Hepatocyte (in vitro differentiated cells): ENCODE measurements around the gene SPATA31E1. TPM values are rescaled to one million over a fixed set of nuclear protein-coding genes. Genes with fewer than 3 reads are reported as not detected.

Source experiments
- DNase-seq: peaks from one replicate; pipeline ENCODE4 v3.0.0-alpha.2; 2016; ENCODE audit warnings: low spot score
- H2AFZ ChIP-seq: fragments of 200-600 bp; sonication (generic); 2 replicates; pipeline ENCODE4 v1.6.0; 2016; ENCODE audit warnings: antibody characterized with exemption, mild to moderate bottlenecking
- H3K27ac ChIP-seq: fragments of 200-600 bp; sonication (generic); 2 replicates; pipeline ENCODE4 v1.5.1; 2016; ENCODE audit warnings: mild to moderate bottlenecking
- H3K27me3 ChIP-seq: fragments of 200-600 bp; sonication (generic); 2 replicates; pipeline ENCODE4 v1.6.1; 2016
- H3K36me3 ChIP-seq: fragments of 200-600 bp; sonication (generic); replicated peaks from 2 replicates; pipeline ENCODE4 v1.5.1; 2016; ENCODE audit warnings: low read depth; ENCODE audit not compliant: insufficient read depth
- H3K4me1 ChIP-seq: fragments of 200-600 bp; sonication (generic); 2 replicates; pipeline ENCODE4 v1.5.1; 2016; ENCODE audit warnings: mild to moderate bottlenecking, moderate library complexity; ENCODE audit not compliant: insufficient read depth
- H3K4me2 ChIP-seq: fragments of 200-600 bp; sonication (generic); 2 replicates; pipeline ENCODE4 v1.6.0; 2016
- H3K4me3 ChIP-seq: fragments of 200-600 bp; sonication (generic); 2 replicates; pipeline ENCODE4 v1.5.1; 2016; ENCODE audit warnings: mild to moderate bottlenecking
- H3K79me2 ChIP-seq: fragments of 200-600 bp; sonication (generic); 2 replicates; pipeline ENCODE4 v1.6.0; 2017; ENCODE audit warnings: mild to moderate bottlenecking
- H3K9me2 ChIP-seq: fragments of 200-600 bp; sonication (generic); replicated peaks from 2 replicates; pipeline ENCODE4 v1.6.0; 2017; ENCODE audit warnings: mild to moderate bottlenecking; ENCODE audit not compliant: insufficient read depth
- H3K9me3 ChIP-seq: fragments of 200-600 bp; sonication (generic); 2 replicates; pipeline ENCODE4 v1.5.1; 2016; ENCODE audit warnings: low read depth, mild to moderate bottlenecking
- H4K20me1 ChIP-seq: fragments of 200-600 bp; sonication (generic); 2 replicates; pipeline ENCODE4 v1.6.0; 2016; ENCODE audit warnings: mild to moderate bottlenecking; ENCODE audit not compliant: insufficient read depth, poor library complexity, severe bottlenecking
- CTCF ChIP-seq: fragments of 200-600 bp; sonication (generic); IDR thresholded peaks from 2 replicates; pipeline ENCODE4 v1.5.1; 2016; ENCODE audit warnings: antibody characterized with exemption, mild to moderate bottlenecking; ENCODE audit not compliant: poor library complexity
- EZH2 ChIP-seq: fragments of 200-600 bp; sonication (generic); IDR thresholded peaks from 2 replicates; pipeline ENCODE4 v1.6.1; 2016; ENCODE audit warnings: antibody characterized with exemption, mild to moderate bottlenecking, borderline replicate concordance
- EZH2phosphoT487 ChIP-seq: fragments of 200-600 bp; sonication (generic); IDR thresholded peaks from one replicate; pipeline ENCODE4 v1.6.1; 2018; ENCODE audit warnings: antibody characterized with exemption, mild to moderate bottlenecking, low read depth, moderate library complexity; ENCODE audit not compliant: unreplicated experiment, severe bottlenecking
- WGBS: methylation state at CpG from one replicate; pipeline ENCODE4 v1.1.6; 2016; ENCODE audit warnings: low lambda C conversion rate; ENCODE audit errors: missing lambda C conversion rate; 5-methylcytosine and 5-hydroxymethylcytosine counted together
- polyA plus RNA-seq: library from polyadenylated mRNA; unstranded; fragments of >200 nt; fragmentation: Nextera tagmentation; extraction: Ambion mirVana; gene quantifications from 2 replicates; pipeline ENCODE4 v1.2.1, GENCODE V29; 2016
- total RNA-seq: library from RNA; depleted of rRNA; stranded (reverse); fragments of >200 nt; gene quantifications from 2 replicates; pipeline ENCODE4 v1.2.3, GENCODE V29; 2014

The SPATA31E1 gene
- total and polyA plus RNA-seq, 2 experiments from 2014 or later: not detected

- Histone ChIP-seq H3K4me2 (no peak overlapping the region), H3K4me1 (no peaks in the 10 kb centered on the region), H3K27me3 (no peaks in the 10 kb centered on the region), H3K27ac (no peak overlapping the region), H4K20me1 (no peaks in the 10 kb centered on the region), H2AFZ (no peak overlapping the region), H3K4me3 (no peak overlapping the region), H3K9me2 (no peaks in the 10 kb centered on the region), H3K79me2 (no peaks in the 10 kb centered on the region), H3K36me3 (no peaks in the 10 kb centered on the region), H3K9me3 (no peaks in the 10 kb centered on the region)
- 97% methylated on average over 14 of the region's 17 CpGs for WGBS
- DNase-seq: no peak
- TF ChIP-seq CTCF (no peak), EZH2phosphoT487 (no peak), EZH2 (no peak)
Observed at GRCh38 chr9:87884578-87885459, 2.1 kb downstream of the SPATA31E1 start.

GRCh38 chr9:87885484-87886189 is 3.0 kb downstream of the SPATA31E1 start:
- no peaks in the 10 kb centered on the region for H3K79me2 ChIP-seq
- no peaks in the 10 kb centered on the region for H3K36me3 ChIP-seq
- H3K4me1 ChIP-seq: no peaks in the 10 kb centered on the region
- no peak overlapping the region for H3K4me2 ChIP-seq
- H3K27me3 ChIP-seq: no peaks in the 10 kb centered on the region
- no peak overlapping the region for H3K4me3 ChIP-seq
- no peak overlapping the region for H2AFZ ChIP-seq
- no peak overlapping the region for H3K27ac ChIP-seq
- H3K9me2 ChIP-seq: no peaks in the 10 kb centered on the region
- WGBS: 90% methylated on average over 13 of the region's 13 CpGs
- no peak for DNase-seq
- no peaks in the 10 kb centered on the region for H3K9me3 ChIP-seq
- TF ChIP-seq CTCF (no peak), EZH2phosphoT487 (no peak), EZH2 (no peak)
- H4K20me1 ChIP-seq: no peaks in the 10 kb centered on the region

GRCh38 chr9:87886210-87886932 is 3.7 kb downstream of the SPATA31E1 start:
- Histone ChIP-seq H3K79me2 (no peaks in the 10 kb centered on the region), H3K9me3 (no peaks in the 10 kb centered on the region), H3K27me3 (no peaks in the 10 kb centered on the region), H2AFZ (no peak overlapping the region), H3K4me2 (no peak overlapping the region), H4K20me1 (no peaks in the 10 kb centered on the region), H3K4me1 (no peaks in the 10 kb centered on the region), H3K9me2 (no peaks in the 10 kb centered on the region), H3K36me3 (no peaks in the 10 kb centered on the region), H3K27ac (no peak overlapping the region), H3K4me3 (no peak overlapping the region)
- DNase-seq: no peak
- TF ChIP-seq EZH2phosphoT487 (no peak), CTCF (no peak), EZH2 (no peak)
- WGBS: 89% methylated on average over 11 of the region's 11 CpGs
